Mesenteric fat pad (tissue), 1 donor: ENCODE data around the gene CCT6A. TPM values are rescaled to one million over a fixed set of nuclear protein-coding genes. Genes with fewer than 3 reads are reported as not detected.
"Not testable (repeated sequence)": the region's sequence is repeated elsewhere in the genome, so short reads cannot be mapped to it uniquely, and the experiment has no call there.

Experiments
- DNase-seq: peaks from one replicate; pipeline ENCODE4 v3.0.0-alpha.2; 2020; ENCODE audit warnings: low spot score
- total RNA-seq: library from RNA; stranded (reverse); fragmentation: NEBNext Ultra II Directional; extraction: Animal tissue kit (Norgen Biotek cat#: 25700); gene quantifications from one replicate; pipeline ENCODE4 v1.2.1, GENCODE V29; 2021
- donor health status: DM: yes; HTN: yes; CAD: no.

The CCT6A gene
- total RNA-seq, 1 donor from 2014 or later, result 99.8 TPM

DNA sequence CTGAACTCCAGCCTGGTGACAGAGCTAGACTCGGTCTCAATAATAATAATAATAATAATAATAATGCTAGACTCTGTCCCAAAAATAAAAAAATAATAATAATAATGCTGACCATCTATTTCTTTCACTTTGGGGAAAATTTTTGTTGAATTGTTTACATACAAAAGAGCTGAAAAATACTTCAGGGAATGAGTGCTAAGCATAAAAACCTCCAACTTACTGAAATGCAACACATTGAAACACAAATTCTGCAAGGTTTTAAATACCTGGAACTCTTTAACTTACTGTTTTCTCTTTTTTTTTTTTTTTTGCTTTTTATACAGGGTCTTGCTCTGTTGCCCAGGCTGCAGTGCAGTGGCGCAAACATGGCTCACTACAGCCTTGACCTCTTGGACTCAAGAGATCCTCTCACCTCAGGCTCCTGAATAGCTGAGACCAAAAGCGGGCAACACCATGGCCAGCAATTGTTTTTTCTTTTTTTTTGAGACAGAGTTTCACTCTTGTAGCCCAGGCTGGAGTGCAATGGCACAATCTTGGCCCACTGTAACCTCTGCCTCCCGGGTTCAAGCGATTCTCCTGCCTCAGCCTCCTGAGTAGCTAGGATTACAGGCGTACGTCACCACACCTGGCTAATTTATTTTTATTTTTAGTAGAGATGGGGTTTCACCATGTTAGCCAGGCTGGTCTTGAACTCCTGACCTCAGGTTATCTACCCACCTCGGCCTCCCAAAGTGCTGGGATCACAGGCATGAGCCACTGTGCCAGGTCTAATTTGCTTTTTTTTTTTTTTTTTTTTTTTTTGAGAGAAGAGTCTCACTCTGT is 46.8 kb downstream of the CCT6A start:
- not testable (repeated sequence) for DNase-seq

DNA sequence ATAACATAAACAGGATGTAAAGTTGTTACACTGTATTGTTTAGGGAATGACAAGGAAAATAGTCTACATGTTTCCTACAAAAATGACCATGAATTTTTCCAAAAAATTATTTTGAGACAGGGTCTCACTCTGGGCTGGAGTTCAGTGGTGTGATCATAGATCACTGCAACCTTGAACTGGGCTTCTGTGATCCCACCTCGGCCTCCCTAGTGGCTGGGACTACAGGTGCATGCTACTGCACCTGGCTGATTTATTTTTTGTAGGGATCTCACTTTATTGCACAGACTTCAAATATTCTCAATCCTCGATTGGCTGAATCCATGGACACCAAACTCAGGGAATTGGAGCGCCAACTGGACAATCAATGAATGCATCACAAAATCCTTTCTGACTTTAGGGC is 48.1 kb downstream of the CCT6A start:
- no peak for DNase-seq

DNA sequence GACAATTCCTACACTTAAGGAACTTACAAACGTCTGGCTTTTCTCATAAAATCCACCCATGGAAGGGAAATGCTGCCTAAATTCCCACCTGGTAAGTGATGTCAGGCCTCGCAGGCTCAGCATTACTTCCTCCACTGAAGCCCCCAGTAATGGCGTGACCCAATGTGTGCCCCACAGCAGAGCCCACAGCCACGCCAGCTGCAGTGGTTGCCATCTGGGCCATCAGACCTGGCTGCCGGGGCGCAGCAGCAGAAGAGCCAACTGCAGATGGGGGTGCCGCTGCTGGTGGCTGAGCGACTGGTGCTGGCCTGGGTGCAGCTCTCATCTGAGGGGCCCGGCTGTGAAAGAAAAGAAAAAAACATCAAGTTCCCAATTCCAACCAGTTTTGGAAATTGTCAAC is 52.6 kb downstream of the CCT6A start:
- DNase-seq, result not testable (repeated sequence)

DNA sequence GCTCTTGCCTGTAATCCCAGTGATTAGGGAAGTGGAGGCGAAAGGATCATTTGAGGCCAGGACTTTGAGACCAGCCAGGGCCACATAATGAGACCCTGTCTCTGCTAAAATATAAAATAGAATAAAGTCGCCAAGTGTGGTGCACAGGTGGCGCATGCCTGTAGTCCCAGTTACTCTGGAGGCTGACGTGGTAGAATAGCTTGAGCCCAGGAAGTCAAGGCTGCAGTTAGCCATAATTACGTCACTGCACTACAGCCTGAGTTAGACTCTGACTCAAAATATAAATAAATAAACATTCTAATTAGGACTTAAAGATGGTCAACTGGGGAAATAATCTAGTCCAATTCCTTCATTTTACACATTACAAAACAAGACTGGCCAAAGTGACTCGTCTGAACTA is 53.9 kb downstream of the CCT6A start:
- no peak for DNase-seq

DNA sequence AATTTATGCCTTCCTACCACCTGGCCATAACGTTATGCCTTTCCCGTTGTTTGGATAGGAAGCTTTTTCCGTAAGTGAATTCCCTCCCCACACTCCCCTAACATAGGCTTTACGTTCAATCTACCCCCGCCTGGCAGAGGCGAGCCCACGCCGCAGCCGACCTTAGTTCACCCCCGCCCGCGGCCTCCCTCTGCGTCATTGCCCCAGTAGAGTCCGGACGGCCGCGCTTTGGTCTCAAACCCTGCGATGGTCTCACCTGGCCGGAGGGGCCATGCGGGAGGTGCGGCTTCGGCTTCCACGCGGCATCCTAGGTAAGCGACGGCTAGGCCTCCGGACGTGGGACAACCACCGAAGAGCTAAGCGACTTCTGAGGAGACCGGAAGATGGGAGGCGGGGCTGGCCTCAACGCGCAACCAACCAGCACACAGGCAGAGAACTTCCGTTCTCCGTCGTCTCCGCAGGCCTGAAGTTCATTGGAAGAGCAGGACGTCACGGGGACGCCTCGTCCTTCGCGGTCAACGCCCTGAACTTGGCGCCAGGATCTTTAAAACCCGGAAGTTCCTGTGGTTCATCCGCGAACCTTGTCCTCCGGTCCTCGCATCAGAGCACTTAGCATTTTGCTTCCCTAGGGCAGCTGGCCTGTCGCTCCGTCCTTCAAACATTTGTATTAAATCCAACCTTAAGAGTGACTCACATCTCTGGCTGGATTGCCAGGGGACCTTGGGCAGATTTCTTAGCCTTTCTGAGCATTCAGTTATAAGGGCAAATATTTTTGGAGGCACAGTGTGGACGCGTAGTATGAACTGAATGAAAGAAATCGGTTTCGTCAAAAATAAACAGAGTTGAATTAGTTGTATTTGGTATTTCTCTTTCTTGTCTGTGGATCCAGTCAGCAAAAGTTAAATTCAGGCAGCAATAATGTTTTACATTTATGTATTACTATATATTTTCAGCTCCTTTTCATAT is 54.8 kb downstream of the CCT6A start, which contains the start of gene CHCHD2:
Gene CHCHD2 (minus strand): TSS at position 369 of the 966 bp plus-strand sequence. CDS start 63 bp downstream, at position 306.
- DNase-seq, result peak; percentile 97

DNA sequence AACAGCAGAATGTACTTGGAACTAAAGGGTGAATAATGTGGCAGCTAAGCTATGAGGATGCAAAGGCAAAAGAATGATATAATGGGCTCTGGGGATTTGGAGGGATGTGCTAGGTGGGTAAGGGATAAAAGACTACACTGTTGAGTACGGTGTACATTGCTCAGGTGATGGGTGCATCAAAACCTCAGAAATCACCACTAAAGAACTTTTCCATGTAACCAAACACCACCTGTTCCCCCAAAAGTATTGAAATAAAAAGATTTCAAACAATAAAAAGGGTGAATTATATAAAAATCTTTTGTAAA is 56.3 kb downstream of the CCT6A start:
- DNase-seq, result no peak

DNA sequence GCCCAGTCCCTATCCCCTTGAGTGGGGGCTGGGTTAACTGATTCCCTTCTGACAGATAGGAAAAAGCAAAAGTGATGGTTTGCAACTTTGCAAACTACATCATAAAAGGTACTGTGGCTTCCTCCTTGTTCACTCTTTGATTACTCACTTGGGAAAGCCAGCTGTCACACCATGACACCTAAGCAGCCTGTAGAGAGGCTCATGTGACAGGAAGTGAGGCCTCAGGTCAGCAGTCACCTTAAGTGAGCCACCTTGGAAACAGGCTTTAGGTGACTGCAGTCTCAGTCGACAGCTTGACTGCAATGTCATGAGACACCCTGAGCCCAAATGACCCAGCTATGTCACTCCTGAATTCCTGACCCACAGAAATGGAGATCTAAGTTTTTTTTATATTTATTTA is 59.0 kb downstream of the CCT6A start:
- DNase-seq, result no peak

DNA sequence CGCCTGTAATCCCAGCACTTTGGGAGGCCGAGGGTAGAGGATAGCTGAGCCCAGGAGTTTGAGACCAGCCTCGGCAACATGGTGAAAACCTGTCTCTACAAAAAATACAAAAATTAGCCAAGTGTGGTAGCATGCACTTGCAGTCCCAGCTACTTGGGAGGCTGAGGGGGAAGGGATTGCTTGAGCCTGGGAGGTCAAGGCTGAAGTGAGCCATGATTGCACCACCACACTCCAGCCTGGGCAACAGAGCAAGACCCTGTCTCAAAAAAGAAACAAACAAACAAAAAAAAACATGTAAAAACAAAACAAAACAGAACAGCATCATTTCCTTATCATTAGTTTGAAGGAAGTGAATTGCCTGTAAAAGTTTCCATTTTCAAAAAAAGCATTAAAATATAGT is 60.7 kb downstream of the CCT6A start:
- DNase-seq, result not testable (repeated sequence)

Other genes starting within 250 kb of the CCT6A start
- not detected for gene SEPTIN14, start 189.0 kb upstream of the CCT6A start, total RNA-seq
- gene ZNF713, start 164.3 kb upstream of the CCT6A start, total RNA-seq, result 1.2 TPM
- 13.6 TPM for gene MRPS17, start 99.9 kb upstream of the CCT6A start, total RNA-seq
- gene NIPSNAP2, start 87.2 kb upstream of the CCT6A start, total RNA-seq, result 56.7 TPM
- gene PSPH, start 321 bp upstream of the CCT6A start, total RNA-seq, result 7.5 TPM
- 106 TPM for gene SUMF2, start 12.5 kb downstream of the CCT6A start, total RNA-seq
- 2.8 TPM for gene PHKG1, start 41.2 kb downstream of the CCT6A start, total RNA-seq
- 249 TPM for gene CHCHD2, start 54.7 kb downstream of the CCT6A start, total RNA-seq
- not detected for gene NUPR2, start 64.7 kb downstream of the CCT6A start, total RNA-seq